HG03439 (cell line): Measurements from ENCODE around the gene IL3RA.
"Not testable (repeated sequence)": the region's sequence is repeated elsewhere in the genome, so short reads cannot be mapped to it uniquely, and the experiment has no call there.

ENCODE experiments used
- ATAC-seq: cut with Tn5 transposase; IDR thresholded peaks from one replicate; pipeline ENCODE4 v1.9.1; 2021; ENCODE audit warnings: mild to moderate bottlenecking, moderate library complexity; ENCODE audit not compliant: unreplicated experiment

IL3RA gene

DNA sequence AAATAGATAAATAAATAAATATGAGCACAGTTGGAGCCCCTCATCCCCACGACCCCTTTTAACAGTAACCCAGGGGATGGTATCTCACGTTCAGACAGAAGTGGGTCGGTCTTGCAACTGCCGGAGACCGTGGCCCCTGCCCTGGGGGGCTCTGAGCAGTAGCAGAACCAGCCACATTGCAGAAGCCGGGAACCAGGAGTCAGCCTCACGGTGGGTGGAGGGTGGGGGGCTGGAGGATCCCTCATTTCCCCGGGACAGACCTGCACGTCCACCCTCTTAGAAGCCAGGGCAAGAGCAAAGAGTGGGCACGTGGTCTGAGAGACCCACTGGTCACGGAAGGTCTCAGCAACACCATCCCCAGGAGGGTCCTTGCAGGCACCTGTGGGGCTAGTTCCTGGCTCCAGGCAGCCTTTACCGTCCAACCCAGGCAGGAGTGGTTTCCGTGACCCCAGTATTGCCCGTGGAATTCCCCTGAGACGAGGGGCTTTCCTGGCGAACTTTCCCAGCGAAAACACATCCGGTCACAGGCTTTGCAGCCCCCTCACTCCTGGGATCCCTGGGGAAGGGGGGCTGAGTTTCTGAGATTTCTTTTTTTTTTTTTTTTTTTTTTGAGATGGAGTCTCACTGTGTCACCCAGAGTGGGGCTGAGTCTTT, 8.8 kb upstream of the IL3RA start:
- ATAC-seq, result no peak

DNA sequence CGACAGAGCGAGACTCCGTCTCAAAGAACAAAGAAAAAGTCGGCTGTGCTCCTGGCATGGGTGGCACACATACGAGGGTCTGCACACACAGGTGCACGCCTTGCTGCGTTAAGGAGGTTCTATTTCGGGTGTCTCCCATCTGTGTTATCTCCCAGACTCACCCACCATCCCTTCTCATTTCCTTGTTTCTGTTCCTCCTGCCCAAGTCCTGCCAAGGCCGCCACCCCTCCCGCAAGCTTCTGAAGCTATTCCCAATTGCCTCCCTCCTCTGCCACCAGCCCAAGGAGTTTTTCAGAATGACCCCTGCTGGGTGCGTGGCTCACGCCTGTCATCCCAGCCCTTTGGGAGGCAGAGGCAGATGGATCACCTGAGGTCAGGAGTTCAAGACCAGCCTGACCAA, 6.0 kb upstream of the IL3RA start:
- ATAC-seq, result no peak

DNA sequence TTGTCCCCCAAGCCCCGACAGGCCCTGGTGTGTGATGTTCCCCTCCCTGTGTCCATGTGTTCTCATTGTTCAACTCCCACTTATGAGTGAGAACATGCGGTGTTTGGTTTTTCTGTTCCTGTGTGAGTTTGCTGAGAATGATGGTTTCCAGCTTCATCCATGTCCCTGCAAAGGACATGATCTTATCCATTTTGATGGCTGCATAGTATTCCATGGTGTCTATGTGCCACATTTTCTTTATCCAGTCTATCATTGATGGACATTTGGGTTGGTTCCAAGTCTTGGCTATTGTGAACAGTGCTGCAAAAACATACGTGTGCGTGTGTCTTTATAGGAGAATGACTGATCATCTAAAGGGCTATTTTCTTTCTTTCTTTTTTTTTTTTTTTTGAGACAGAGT, 4.2 kb upstream of the IL3RA start:
- ATAC-seq, result not testable (repeated sequence)

DNA sequence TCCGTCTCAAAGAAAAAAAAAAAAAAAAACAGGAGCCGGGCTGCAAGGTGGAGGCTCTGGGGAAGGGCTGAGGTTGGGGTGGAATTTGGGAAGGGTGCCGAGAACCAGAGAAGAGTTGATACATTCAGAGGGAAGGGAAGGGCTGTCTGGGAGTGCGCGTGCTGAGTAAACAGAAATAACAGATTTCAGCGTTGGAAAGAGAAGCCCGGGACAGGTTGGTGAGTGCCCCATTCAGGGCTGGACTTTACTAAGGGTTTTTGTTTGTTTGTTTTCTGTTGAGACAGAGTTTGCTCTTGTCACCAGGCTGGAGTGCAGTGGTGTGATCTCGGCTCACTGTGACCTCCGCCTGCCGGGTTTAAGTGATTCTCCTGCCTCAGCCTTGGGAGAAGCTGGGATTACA, 1.7 kb upstream of the IL3RA start:
- ATAC-seq, result no peak

DNA sequence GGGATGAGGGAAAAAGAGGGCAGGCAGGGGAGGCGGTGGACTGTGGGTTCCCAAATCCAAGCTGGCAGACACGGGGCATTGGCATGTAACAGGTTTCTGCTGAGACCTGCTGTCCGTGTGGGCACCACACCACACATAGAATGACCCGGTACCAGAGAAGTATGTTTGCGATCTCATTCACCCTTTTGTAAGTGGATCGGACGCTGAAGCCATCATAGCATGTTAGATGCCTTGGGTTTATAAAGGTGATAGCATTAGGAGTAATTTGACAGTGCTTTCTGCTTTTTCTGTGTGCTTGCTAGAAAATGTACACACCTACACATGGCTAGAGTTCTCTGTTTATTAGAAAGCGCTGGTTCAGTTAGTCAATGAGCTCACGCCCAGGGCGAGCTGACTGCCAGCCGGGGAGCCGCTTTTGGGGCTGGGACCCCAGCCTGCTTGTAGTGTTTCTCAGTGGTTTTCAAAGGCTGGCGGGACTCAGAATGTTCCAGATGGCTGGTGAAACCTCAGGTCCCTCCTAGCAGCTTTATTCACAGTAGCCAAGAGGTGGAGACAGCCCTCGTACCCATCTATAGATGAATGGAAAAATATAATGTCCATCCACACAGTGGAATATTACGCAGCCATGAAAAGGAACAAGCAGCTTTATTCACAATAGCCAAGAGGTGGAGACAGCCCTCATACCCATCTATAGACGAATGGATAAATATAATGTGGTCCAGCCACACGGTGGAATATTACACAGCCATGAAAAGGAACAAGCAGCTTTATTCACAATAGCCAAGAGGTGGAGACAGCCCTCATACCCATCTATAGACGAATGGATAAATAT, 579 bp downstream of the IL3RA start:
- ATAC-seq, result no peak

DNA sequence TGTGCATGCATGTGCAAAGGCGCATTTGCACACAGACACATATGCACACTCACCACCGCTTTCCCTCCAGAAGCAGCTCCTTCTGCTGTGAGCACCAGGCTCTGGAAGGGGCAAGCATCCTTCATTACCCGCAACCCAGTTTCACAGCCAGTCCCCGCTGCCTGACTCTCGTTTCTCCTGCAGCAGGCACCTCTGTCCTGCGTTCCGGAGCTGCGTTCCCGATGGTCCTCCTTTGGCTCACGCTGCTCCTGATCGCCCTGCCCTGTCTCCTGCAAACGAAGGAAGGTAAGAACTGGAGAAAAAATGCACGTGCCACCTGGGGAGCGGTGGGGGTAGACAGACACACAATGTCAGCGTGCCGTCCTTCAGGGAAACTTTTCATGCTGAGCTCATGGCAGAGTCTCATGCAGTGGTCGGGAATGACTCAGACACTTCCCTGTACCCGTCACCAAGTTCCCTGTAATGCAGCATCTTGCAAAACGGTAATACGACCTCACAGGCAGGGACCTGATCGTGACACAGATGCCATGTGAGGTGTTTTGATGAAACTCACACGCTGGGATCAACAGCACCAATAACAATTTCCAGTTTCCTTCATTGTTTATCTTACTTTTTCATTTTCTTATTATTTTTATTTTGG, 5.1 kb downstream of the IL3RA start:
- ATAC-seq, result no peak

DNA sequence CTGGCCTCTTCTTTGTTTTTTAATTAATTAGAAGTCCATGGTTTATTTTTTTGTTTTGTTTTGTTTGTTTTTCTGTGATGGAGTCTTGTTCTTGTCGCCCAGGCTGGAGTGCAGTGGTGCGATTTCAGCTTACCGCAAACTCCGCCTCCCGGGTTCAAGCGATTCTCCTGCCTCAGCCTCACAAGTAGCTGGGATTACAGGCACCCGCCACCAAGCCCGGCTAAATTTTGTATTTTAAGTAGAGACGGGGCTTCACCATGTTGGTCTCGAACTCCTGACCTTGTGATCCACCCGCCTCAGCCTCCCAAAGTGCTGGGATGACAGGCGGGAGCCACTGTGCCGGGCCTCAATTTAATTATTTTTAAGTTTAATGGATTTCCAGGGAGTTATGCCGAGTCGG, 13.0 kb downstream of the IL3RA start:
- ATAC-seq, result not testable (repeated sequence)

DNA sequence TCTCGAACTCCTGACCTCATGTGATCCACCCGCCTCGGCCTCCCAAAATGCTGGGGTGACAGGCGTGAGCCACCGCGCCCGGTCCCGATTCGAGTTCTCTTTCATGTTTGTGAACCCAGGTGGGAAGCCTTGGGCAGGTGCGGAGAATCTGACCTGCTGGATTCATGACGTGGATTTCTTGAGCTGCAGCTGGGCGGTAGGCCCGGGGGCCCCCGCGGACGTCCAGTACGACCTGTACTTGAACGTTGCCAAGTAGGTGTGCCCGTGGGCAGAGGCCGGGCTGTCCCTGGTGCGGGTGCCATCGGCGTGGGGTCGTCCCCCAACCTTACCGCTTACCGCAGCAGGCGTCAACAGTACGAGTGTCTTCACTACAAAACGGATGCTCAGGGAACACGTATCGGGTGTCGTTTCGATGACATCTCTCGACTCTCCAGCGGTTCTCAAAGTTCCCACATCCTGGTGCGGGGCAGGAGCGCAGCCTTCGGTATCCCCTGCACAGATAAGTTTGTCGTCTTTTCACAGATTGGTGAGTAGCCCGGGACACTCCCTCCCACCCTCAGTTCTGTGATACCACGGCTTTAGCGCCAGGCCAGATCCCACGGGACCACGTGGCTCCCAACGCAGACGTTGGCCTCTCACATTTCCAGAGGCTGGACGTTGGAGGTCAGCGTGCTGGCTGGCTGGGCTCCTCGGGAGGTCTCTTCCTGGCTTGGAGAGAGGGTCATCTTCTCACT, 15.6 kb downstream of the IL3RA start:
- no peak for ATAC-seq

DNA sequence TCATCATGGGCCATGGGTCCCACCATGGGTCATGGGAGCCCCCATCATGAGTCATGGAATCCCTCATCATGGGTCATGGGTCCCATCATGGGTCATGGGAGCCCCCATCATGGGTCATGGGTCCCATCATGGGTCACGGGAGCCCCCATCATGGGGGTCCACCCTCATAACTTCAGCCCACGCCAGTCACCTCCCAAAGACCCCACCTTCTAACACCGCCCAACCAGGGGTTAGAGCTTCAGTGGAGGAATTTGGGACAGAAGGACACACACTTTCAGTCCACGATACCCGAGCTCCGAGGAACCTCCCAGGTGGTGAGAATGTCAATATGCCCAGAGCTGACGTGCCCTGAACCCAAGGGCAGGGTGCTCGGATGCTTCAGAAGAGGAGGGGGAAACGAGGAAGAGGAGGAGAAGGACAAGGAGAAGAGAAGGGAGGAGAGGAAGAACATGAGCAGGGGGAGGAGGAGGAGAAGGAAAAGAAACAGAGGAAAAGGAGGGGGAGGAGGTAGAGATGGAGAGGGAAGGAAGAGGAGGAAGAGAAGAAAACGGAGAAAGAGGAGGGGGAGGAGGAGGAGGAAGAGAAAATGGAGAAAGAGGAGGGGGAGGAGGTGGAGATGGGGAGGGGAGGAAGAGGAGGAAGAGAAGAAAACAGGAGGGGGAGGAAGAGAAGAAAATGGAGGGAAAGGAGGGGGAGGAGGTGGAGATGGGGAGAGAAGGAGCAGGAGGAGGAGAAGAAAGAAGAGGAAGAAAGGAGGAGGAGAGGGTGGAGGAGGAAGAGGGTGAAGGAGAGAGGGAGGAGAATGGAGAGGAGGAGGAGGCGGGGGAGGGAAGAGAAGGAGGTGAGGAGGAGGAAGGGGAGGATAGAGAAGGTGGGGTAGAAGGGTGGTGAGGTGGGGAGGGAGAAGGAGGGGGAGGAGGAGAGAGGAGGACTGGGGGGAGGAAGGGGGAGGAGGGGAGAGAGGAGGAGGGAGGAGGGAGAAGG, 17.7 kb downstream of the IL3RA start:
- ATAC-seq, result no peak

DNA sequence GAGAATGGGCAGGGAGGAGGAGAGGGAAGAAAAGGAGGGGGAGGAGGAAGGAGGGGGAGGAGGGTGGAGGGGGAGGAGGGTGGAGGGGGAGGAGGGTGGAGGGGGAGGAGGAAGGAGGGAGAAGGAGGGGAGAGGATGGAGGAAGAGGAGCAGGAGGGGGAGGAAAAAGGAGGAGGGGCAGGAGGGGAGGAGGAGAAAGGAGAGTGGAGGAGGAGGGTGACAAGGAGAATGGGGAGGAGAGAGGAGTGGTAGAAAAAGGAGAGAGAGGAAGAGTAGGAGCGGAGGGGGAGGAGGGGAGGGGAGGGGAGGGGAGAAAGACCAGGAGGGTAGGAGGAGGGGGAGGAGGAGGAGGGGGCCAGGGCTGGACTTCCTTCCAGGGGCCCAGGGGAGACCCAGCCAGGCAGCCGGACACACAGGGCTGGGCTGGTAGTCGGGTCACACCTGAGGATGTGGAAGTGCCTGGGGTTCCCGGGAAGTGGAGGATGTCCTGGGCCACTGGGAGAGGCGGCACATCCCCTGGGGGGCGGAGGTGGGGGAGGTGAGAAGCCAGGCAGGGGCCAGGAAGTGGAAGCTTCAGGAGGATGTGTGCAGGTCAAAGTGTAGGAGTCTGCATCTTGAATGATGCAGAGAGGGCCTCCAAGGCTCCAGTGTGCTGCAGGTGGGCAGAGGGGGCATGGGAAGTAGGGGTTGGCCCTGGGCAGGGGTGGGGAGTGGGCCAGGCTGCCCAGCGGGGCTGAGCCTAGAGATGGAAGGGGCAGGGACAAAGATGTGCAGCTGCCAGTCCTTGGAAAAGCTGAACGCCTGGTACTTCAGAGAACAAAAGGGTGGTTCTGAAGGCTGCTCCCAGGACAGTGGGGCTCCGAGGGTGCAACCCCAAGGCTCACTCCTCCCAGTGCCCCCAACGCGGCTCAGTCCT, 18.8 kb downstream of the IL3RA start:
- no peak for ATAC-seq

DNA sequence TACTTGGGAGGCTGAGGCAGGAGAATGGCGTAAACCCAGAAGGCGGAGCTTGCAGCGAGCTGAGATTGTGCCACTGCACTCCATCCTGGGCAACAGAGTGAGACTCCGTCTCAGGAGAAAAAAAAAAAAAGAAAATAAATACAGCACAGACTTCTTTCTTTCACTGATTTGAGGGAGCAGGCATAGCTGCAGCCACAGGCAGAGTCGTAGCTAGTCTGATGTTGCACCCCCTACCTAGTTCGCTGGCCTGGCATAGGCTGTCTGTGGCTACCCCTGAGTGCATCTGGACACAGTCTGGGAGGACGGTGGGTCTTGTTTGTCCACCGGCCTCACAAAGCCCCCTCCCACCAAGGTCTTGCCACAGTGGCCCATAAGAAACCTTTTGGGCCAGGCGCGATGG, 21.4 kb downstream of the IL3RA start:
- no peak for ATAC-seq

DNA sequence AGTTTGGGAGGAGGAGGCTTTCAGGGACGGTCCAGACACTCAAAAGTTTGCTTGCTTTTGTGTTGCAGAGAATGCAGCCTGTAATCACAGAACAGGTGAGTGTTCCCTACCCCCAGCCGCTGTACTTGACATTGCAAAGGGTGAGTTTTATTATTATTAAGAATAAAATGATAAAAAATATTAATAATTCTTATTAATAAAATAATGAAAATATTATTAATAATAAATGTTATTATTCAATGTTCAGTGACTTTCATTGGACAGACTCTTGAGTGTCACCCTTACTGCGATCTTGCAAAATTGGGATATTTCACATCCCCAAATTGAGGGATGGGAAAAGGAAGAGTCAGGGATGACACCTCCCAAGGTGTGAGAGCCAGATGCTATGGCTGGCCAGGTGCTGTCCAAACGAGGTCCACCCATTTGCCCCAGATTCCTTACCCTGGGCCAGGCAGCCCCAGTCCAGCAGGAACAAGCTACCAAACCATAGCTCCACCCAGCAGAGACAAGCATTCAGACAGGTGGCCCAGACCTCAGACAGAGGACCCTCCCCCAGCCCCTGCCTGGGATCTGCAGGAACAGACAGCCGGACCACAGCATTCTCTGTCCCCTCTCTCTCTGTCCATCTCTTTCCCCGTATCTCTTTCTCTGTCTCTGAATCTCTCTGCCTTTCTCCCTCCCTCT, 22.4 kb downstream of the IL3RA start:
- no peak for ATAC-seq

DNA sequence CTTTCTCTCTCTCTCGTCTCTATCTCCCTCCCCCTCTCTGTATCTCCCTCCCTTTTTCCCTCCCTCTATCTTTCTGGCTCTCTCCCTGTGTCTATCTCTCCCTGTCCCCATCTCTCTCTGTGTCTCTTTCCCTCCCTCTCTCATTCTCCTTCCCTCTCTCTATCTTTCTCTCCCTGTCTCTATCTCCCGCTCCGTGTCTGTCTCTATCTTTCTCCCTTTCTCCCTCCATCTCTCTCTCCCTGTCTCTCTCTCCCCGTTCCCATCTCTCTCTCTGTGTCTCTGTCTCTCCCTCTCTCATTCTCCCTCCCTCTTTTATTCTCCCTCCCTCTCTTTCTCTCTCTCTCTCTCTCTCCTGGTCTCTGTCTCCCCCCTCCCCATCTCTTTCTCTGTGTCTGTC, 22.9 kb downstream of the IL3RA start:
- ATAC-seq, result no peak

DNA sequence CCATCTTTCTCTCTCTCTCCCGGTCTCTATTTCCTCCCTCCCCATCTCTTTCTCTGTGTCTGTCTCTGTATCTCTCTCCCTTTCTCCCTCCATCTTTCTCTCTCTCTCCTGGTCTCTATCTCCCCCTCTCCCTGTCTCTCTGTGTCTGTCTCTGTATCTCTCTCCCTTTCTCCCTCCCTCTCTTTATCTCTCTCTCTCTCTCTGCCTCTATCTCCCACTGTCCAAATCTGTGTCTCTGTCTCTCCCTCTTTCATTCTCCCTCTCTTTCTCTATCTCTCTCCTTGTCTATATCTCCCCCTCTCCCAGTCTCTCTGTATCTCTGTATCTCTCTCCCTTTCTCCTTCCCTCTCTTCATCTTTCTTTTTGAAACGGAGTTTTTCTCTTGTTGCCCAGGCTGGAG, 23.6 kb downstream of the IL3RA start:
- no peak for ATAC-seq

DNA sequence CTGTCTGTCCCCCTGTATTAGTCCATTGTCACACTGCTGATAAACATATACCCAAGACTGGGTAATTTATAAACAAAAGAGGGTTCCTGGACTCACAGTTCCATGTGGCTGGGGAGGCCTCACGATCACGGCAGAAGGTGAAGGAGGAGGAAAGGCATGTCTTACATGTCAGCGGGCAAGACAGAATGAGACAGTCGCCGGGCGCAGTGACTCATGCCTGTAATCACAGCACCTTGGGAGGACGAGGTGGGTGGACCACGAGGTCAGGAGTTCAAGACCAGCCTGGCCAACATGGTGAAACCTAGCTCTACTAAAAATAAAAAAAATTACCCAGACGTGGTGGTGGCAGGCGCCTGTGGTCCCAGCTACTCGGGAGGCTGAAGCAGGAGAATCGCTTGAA, 24.7 kb downstream of the IL3RA start:
- no peak for ATAC-seq

DNA sequence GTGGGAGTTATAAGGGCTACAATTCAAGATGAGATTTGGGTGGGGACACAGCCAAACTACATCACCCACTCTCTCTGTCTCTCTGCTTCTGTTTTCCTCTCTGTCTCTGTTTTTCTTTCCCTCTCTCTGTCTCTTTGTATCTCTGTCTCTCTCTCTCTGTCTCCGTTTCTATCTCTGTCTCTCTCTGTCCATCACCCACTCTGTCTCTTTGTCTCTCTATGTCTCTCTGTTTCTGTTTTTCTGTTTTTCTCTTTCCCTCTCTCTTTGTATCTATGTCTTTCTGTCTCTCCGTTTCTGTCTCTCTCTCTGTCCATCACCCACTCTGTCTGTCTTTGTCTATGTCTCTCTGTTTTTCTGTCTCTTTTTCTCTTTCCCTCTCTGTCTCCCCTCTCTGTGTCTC, 25.3 kb downstream of the IL3RA start:
- ATAC-seq, result no peak

DNA sequence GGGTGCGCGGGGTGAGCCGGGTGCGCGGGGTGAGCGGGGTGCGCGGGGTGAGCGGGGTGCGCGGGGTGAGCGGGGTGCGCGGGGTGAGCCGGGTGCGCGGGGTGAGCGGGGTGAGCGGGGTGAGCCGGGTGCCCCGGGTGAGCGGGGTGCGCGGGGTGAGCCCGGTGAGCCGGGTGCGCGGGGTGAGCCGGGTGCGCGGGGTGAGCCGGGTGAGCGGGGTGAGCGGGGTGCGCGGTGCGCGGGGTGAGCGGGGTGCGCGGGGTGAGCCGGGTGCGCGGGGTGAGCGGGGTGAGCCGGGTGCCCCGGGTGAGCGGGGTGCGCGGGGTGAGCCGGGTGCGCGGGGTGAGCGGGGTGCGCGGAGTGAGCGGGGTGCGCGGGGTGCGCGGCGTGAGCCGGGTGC, 29.8 kb downstream of the IL3RA start:
- not testable (repeated sequence) for ATAC-seq

DNA sequence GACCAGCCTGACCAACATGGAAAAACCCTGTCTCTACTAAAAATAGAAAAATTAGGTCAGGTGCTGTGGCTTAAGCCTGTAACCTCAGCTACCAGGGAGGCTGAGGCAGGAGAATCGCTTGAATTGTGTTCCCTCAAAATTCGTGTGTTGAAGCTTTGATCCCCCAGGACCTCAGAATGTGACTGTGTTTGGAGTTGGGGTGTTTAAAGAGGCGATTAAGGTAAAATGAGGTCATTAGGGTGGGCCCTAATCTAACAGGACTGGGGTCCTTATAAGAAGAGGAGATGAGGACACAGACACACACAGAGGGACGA, 31.8 kb downstream of the IL3RA start:
- no peak for ATAC-seq

DNA sequence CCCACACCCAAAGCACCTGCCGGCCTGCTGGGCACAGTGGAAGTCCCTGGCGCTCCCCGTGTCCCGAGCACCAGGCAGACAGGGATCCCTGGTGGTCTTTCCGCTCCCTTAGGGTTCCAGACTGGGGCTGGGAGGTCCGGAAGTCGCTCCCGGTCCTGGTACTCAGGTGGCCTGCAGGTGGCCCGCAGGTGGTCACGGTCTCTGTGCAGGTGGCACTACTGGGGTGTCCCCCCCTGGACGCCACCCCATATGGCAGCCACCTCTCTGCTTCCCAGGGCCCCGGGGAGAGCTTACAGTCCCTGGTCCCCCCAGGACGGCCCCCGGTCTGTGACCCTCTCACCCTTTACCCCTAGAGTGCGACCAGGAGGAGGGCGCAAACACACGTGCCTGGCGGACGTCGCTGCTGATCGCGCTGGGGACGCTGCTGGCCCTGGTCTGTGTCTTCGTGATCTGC, 41.7 kb downstream of the IL3RA start:
- ATAC-seq, result no peak
